HG02759 (cell line): ENCODE data around the gene SEC61A1.

Experiments
- ATAC-seq: cut with Tn5 transposase; IDR thresholded peaks from one replicate; pipeline ENCODE4 v1.9.1; 2021; ENCODE audit warnings: mild to moderate bottlenecking, moderate library complexity; ENCODE audit not compliant: unreplicated experiment

Gene SEC61A1

GRCh38 chr3:128051837-128052594, at the start of gene SEC61A1:
SEC61A1 (plus strand) TSS chr3:128052437; CDS start chr3:128052553, 116 bp downstream.
- peak; percentile 96 for ATAC-seq

- ATAC-seq: no peak
Observed at GRCh38 chr3:128004661-128005060, 47.6 kb upstream of the SEC61A1 start.

GRCh38 chr3:128006061-128007032, 45.9 kb upstream of the SEC61A1 start:
- ATAC-seq: no peak

- no peak for ATAC-seq
Observed at GRCh38 chr3:128007033-128007424, 45.2 kb upstream of the SEC61A1 start.

- no peak for ATAC-seq
Observed at GRCh38 chr3:128009952-128010846, 42.0 kb upstream of the SEC61A1 start.

GRCh38 chr3:128011140-128011539, 41.1 kb upstream of the SEC61A1 start:
- ATAC-seq: no peak

GRCh38 chr3:128012050-128012449, 40.2 kb upstream of the SEC61A1 start:
- no peak for ATAC-seq

- no peak for ATAC-seq
Observed at GRCh38 chr3:128014548-128014947, 37.7 kb upstream of the SEC61A1 start.

- no peak for ATAC-seq
Observed at GRCh38 chr3:128016502-128016901, 35.7 kb upstream of the SEC61A1 start.

- ATAC-seq: no peak
Observed at GRCh38 chr3:128021768-128022372, 30.4 kb upstream of the SEC61A1 start.

- ATAC-seq: no peak
Observed at GRCh38 chr3:128033102-128033501, 19.1 kb upstream of the SEC61A1 start.

- no peak for ATAC-seq
Observed at GRCh38 chr3:128036119-128036518, 16.1 kb upstream of the SEC61A1 start.

GRCh38 chr3:128040041-128040440, 12.2 kb upstream of the SEC61A1 start:
- ATAC-seq: no peak

GRCh38 chr3:128040660-128041059, 11.6 kb upstream of the SEC61A1 start:
- ATAC-seq: no peak

GRCh38 chr3:128041344-128041743, 10.9 kb upstream of the SEC61A1 start:
- no peak for ATAC-seq

GRCh38 chr3:128050597-128050996, 1.6 kb upstream of the SEC61A1 start:
- ATAC-seq: no peak

- ATAC-seq: no peak
Observed at GRCh38 chr3:128051459-128051836, 789 bp upstream of the SEC61A1 start.

GRCh38 chr3:128052595-128053351, 536 bp downstream of the SEC61A1 start:
- ATAC-seq: no peak

- ATAC-seq: no peak
Observed at GRCh38 chr3:128053614-128054013, 1.4 kb downstream of the SEC61A1 start.

- no peak for ATAC-seq
Observed at GRCh38 chr3:128054367-128054766, 2.1 kb downstream of the SEC61A1 start.
